ENCODE results near the gene CDC42BPG. TPM values are rescaled to one million over a fixed set of nuclear protein-coding genes. Genes with fewer than 3 reads are reported as not detected.

The CDC42BPG gene
- total RNA-seq, 1 donor from 2014 or later = 16.3 TPM

- TF ChIP-seq CTCF (IDR thresholded peaks at IDR 0.05) = no peak
- Histone ChIP-seq H3K4me1 (peaks cover 100% of the 10 kb centered on the region), H3K9me3 (no peaks in the 10 kb centered on the region), H3K4me3 (no peak overlapping the region), H3K27me3 (ENCODE audit: low read depth) (no peaks in the 10 kb centered on the region), H3K36me3 (peaks cover 21% of the 10 kb centered on the region), H3K27ac (peak overlapping the region; percentile 84)
- intact Hi-C loops (cut with DNase I) = no loop called here
- ATAC-seq (no peak), DNase-seq (no peak)
Observed at GRCh38 chr11:64851831-64852351, 7.4 kb upstream of the CDC42BPG start.

- H3K27me3 ChIP-seq (ENCODE audit: low read depth) = no peaks in the 10 kb centered on the region
- DNase-seq (no peak), ATAC-seq (no peak)
- TF ChIP-seq CTCF (IDR thresholded peaks at IDR 0.05) = no peak
- H3K4me1 ChIP-seq = peaks cover 93% of the 10 kb centered on the region
- H3K36me3 ChIP-seq = peaks cover 16% of the 10 kb centered on the region
- H3K27ac ChIP-seq = peak overlapping the region; percentile 71
- intact Hi-C loops (cut with DNase I) = no loop called here
- H3K9me3 ChIP-seq = no peaks in the 10 kb centered on the region
- no peak overlapping the region for H3K4me3 ChIP-seq
Observed at GRCh38 chr11:64850979-64851567, 6.6 kb upstream of the CDC42BPG start.

- H3K4me1 ChIP-seq = peaks cover 85% of the 10 kb centered on the region
- no peak overlapping the region for H3K4me3 ChIP-seq
- H3K27ac ChIP-seq = peak overlapping the region; percentile 34
- DNase-seq = no peak
- no peaks in the 10 kb centered on the region for H3K9me3 ChIP-seq
- no peak for ATAC-seq
- H3K27me3 ChIP-seq (ENCODE audit: low read depth) = no peaks in the 10 kb centered on the region
- intact Hi-C loops (cut with DNase I) = no loop called here
- H3K36me3 ChIP-seq = peaks cover 15% of the 10 kb centered on the region
- TF ChIP-seq CTCF (IDR thresholded peaks at IDR 0.05) = no peak
Observed at GRCh38 chr11:64849598-64850356, 5.3 kb upstream of the CDC42BPG start.

GRCh38 chr11:64848826-64849597 is 4.6 kb upstream of the CDC42BPG start:
- Histone ChIP-seq H3K4me1 (peaks cover 82% of the 10 kb centered on the region), H3K36me3 (peaks cover 8% of the 10 kb centered on the region), H3K27ac (peak overlapping the region; percentile 48), H3K27me3 (ENCODE audit: low read depth) (no peaks in the 10 kb centered on the region), H3K9me3 (no peaks in the 10 kb centered on the region), H3K4me3 (no peak overlapping the region)
- TF ChIP-seq CTCF (IDR thresholded peaks at IDR 0.05) = peak; percentile 9
- DNase-seq (peak; percentile 64), ATAC-seq (no peak)
- intact Hi-C loops (cut with DNase I) = no loop called here

GRCh38 chr11:64848214-64848825 is 3.9 kb upstream of the CDC42BPG start:
- no peak for DNase-seq
- no peak for ATAC-seq
- H3K4me1 ChIP-seq = peaks cover 78% of the 10 kb centered on the region
- peak overlapping the region; percentile 48 for H3K27ac ChIP-seq
- no peaks in the 10 kb centered on the region for H3K27me3 ChIP-seq (ENCODE audit: low read depth)
- H3K36me3 ChIP-seq = peaks cover 1% of the 10 kb centered on the region
- no peaks in the 10 kb centered on the region for H3K9me3 ChIP-seq
- intact Hi-C loops (cut with DNase I) = no loop called here
- no peak overlapping the region for H3K4me3 ChIP-seq
- TF ChIP-seq CTCF (IDR thresholded peaks at IDR 0.05) = no peak
